HCT116 (cell line): ENCODE data around the gene AQP12B. TPM values are rescaled to one million over a fixed set of nuclear protein-coding genes. Genes with fewer than 3 reads are reported as not detected.

Source experiments
- ATAC-seq: fragments of 200-7000 bp; cut with Tn5 transposase; 2 replicates; pipeline ENCODE4 v1.9.1; 2020; ENCODE audit warnings: mild to moderate bottlenecking, moderate library complexity
- BruUV-seq: library from RNA; stranded (reverse); fragments of 400-500 nt; replicated peaks from 2 replicates; lab custom pipeline; 2021; lab: Mats Ljungman, UMichigan
- CTCF ChIA-PET: fragments of 300-600 bp; sonication (Branson Sonifier 250); formaldehyde crosslinking; loops from one replicate; lab custom pipeline; 2021; ENCODE audit warnings: antibody characterized with exemption; lab: Charles Lee
- POLR2A ChIA-PET: fragments of 300-600, 350-600 bp; sonication (Branson Sonifier 250); formaldehyde crosslinking; loops from one replicate; lab custom pipeline; 2021; ENCODE audit warnings: antibody characterized with exemption; lab: Charles Lee
- RAD21 ChIA-PET, 2 experiments: fragments of 300-600 bp; sonication (Branson Sonifier 250); formaldehyde crosslinking; loops; one replicate each; lab custom pipeline; 2023; ENCODE audit warnings: low total read pairs in 2 of 2; ENCODE audit not compliant: uncharacterized antibody in 2 of 2, unreplicated experiment in 2 of 2, low non-redundant PET in 1 of 2; lab: Charles Lee
- DNase-seq: peaks from one replicate; pipeline ENCODE4 v3.0.0-alpha.2; 2010; ENCODE audit warnings: low read depth, low spot score
- H2AFZ ChIP-seq: fragments of 200-600 bp; shearing (Covaris generic), sonication (generic); 2 replicates; pipeline ENCODE4 v1.6.1; 2017; ENCODE audit warnings: low read depth, mixed run types, mixed read lengths, antibody characterized with exemption, low read length; ENCODE audit not compliant: poor library complexity, severe bottlenecking
- H3K27ac ChIP-seq: 2 replicates; pipeline ENCODE4 v1.5.1; 2012; ENCODE audit warnings: low read depth, low read length
- H3K27me3 ChIP-seq: fragments of 200-600 bp; sonication (generic); 2 replicates; pipeline ENCODE4 v1.6.1; 2016; ENCODE audit warnings: mixed run types, low read length, mixed read lengths; ENCODE audit not compliant: insufficient read depth
- H3K36me3 ChIP-seq, 2 experiments: fragments of 200-500 bp in 1 of 2; fragments of 200-600 bp in 1 of 2; sonication (Bioruptor generic) in 1 of 2; sonication (generic) in 1 of 2; 2 replicates each; pipeline versions ENCODE4 v1.5.1 to v1.6.1; 2014 to 2016; ENCODE audit warnings: low read length in 2 of 2, inconsistent platforms in 1 of 2, mixed read lengths in 1 of 2, mixed run types in 1 of 2; ENCODE audit not compliant: insufficient read depth in 2 of 2, control insufficient read depth in 1 of 2
- H3K4me1 ChIP-seq, 2 experiments: fragments of 200-600 bp in 1 of 2; sonication (generic) in 1 of 2; 2 replicates each; pipeline versions ENCODE4 v1.5.1 to v1.6.1; 2012 to 2017; ENCODE audit warnings: low read length in 2 of 2, inconsistent platforms in 1 of 2, mild to moderate bottlenecking in 1 of 2, mixed read lengths in 1 of 2, mixed run types in 1 of 2, moderate library complexity in 1 of 2; ENCODE audit not compliant: insufficient read depth in 2 of 2, control insufficient read depth in 1 of 2
- H3K4me2 ChIP-seq: fragments of 200-600 bp; sonication (generic); 2 replicates; pipeline ENCODE4 v1.6.1; 2017; ENCODE audit warnings: mixed run types, low read length, mixed read lengths
- H3K4me3 ChIP-seq, 2 experiments: fragments of 200-600 bp in 1 of 2; sonication (generic) in 1 of 2; replicated peaks in 1 of 2; 2 replicates each; pipeline ENCODE4 v1.5.1; 2011 to 2016; ENCODE audit warnings: low read length in 2 of 2, control low read depth in 1 of 2, low read depth in 1 of 2, mild to moderate bottlenecking in 1 of 2, mixed read lengths in 1 of 2, mixed run types in 1 of 2
- H3K79me2 ChIP-seq: fragments of 200-600 bp; sonication (generic); 2 replicates; pipeline ENCODE4 v1.6.1; 2017; ENCODE audit warnings: mild to moderate bottlenecking, mixed run types, low read length, moderate library complexity, mixed read lengths; ENCODE audit not compliant: insufficient read depth
- H3K9ac ChIP-seq: fragments of 200-600 bp; sonication (generic); 2 replicates; pipeline ENCODE4 v1.6.1; 2016; ENCODE audit warnings: low read length, mixed read lengths
- H3K9me2 ChIP-seq: fragments of 200-600 bp; sonication (generic), shearing (Covaris generic); 2 replicates; pipeline ENCODE4 v1.6.1; 2017; ENCODE audit warnings: mixed run types, mild to moderate bottlenecking, moderate library complexity; ENCODE audit not compliant: insufficient read depth
- H3K9me3 ChIP-seq, 2 experiments: fragments of 200-500 bp in 1 of 2; fragments of 200-600 bp in 1 of 2; sonication (Bioruptor generic) in 1 of 2; sonication (generic) in 1 of 2; 2 replicates each; pipeline ENCODE4 v1.6.1; 2014 to 2017; ENCODE audit warnings: low read length in 2 of 2, mixed read lengths in 2 of 2, inconsistent platforms in 1 of 2, low read depth in 1 of 2, mild to moderate bottlenecking in 1 of 2, mixed run types in 1 of 2, moderate library complexity in 1 of 2; ENCODE audit not compliant: control insufficient read depth in 1 of 2, insufficient read depth in 1 of 2
- H4K20me1 ChIP-seq: fragments of 200-600 bp; sonication (generic), shearing (Covaris generic); 2 replicates; pipeline ENCODE4 v1.6.1; 2017; ENCODE audit warnings: mixed run types, mild to moderate bottlenecking, moderate library complexity; ENCODE audit not compliant: insufficient read depth
- EGR1 ChIP-seq: IDR thresholded peaks from 2 replicates; pipeline ENCODE4 v1.6.1; 2012; ENCODE audit warnings: low read depth
- ELF1 ChIP-seq: IDR thresholded peaks from 2 replicates; pipeline ENCODE4 v1.6.1; 2012; ENCODE audit warnings: low read depth, borderline replicate concordance
- EZH2 ChIP-seq: fragments of 200-600 bp; sonication (generic); IDR thresholded peaks from 2 replicates; pipeline ENCODE4 v1.6.1; 2017; ENCODE audit warnings: antibody characterized with exemption, mixed run types
- EZH2phosphoT487 ChIP-seq: fragments of 200-600 bp; IDR thresholded peaks from 2 replicates; pipeline ENCODE4 v1.6.1; 2018; ENCODE audit warnings: antibody characterized with exemption, borderline replicate concordance
- FOSL1 ChIP-seq: IDR thresholded peaks from 2 replicates; pipeline ENCODE4 v1.6.1; 2012; ENCODE audit warnings: low read depth
- JUND ChIP-seq: IDR thresholded peaks from 2 replicates; pipeline ENCODE4 v1.6.1; 2012
- RAD21 ChIP-seq: IDR thresholded peaks from 2 replicates; pipeline ENCODE4 v1.6.1; 2012; ENCODE audit warnings: low read depth, mild to moderate bottlenecking
- SP1 ChIP-seq: IDR thresholded peaks from 2 replicates; pipeline ENCODE4 v1.6.1; 2012; ENCODE audit warnings: low read depth
- TCF7L2 ChIP-seq: IDR thresholded peaks from 2 replicates; pipeline ENCODE4 v1.7.0; 2011; ENCODE audit warnings: borderline replicate concordance, inconsistent platforms; ENCODE audit not compliant: insufficient read depth, insufficient read length; ENCODE audit errors: extremely low read depth
- YY1 ChIP-seq: IDR thresholded peaks from 2 replicates; pipeline ENCODE4 v1.6.1; 2011; ENCODE audit warnings: low read length, low read depth, moderate library complexity, mild to moderate bottlenecking; ENCODE audit not compliant: insufficient replicate concordance; ENCODE audit errors: extremely low read depth
- intact Hi-C: fragments of 100-400 bp; cut with micrococcal nuclease; formaldehyde crosslinking; loops from 2 replicates; pipeline ENCODE4 v1.10.0; 2022
- total RNA-seq: library from RNA; stranded (reverse); gene quantifications from one replicate; pipeline ENCODE4 v1.2.1, GENCODE V29; 2021; ENCODE audit not compliant: unreplicated experiment
- TF ChIP-seq, protein P1 (sequence below), 3 experiments: fragments of 200-600 bp in 1 of 3; sonication (generic) in 1 of 3; IDR thresholded peaks in 2 of 3; conservative IDR thresholded peaks in 1 of 3; 2 replicates each; pipeline ENCODE4 v1.5.1; 2012 to 2017; ENCODE audit warnings: low read depth in 2 of 3, low read length in 2 of 3, antibody characterized with exemption in 1 of 3, borderline replicate concordance in 1 of 3, control low read depth in 1 of 3, mild to moderate bottlenecking in 1 of 3, mixed read lengths in 1 of 3, mixed run types in 1 of 3, moderate library complexity in 1 of 3; ENCODE audit not compliant: insufficient read depth in 1 of 3
- TF ChIP-seq, protein P2 (sequence below): IDR thresholded peaks from 2 replicates; pipeline ENCODE4 v1.6.1; 2012
- TF ChIP-seq, protein P3 (sequence below): IDR thresholded peaks from 2 replicates; pipeline ENCODE4 v1.6.1; 2011; ENCODE audit warnings: mild to moderate bottlenecking, low read length, moderate library complexity; ENCODE audit not compliant: insufficient replicate concordance; ENCODE audit errors: extremely low read depth
- TF ChIP-seq, protein P4 (sequence below): IDR thresholded peaks from 2 replicates; pipeline ENCODE4 v1.6.1; 2012; ENCODE audit warnings: low read depth

The AQP12B gene
- total RNA-seq, 1 experiment from 2014 or later: not detected

DNA sequence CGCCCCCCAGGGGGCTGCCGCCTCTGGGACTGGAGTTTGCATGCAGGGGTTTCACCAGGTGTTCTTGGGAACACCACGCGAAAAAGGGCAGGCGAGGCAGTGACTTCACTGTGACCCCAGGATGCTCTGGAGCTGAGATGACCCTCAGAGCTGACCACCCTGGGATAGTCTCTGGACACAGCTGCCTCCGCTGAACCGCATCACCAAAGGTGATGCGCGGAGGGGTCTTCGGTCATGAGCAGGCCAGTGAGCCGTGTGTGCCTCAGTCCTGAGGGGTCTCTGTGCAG, 39.9 kb downstream of the AQP12B start (continued):
- TF ChIP-seq EZH2: no peak
- TF ChIP-seq EZH2phosphoT487: no peak
- TF ChIP-seq, protein P1, sequence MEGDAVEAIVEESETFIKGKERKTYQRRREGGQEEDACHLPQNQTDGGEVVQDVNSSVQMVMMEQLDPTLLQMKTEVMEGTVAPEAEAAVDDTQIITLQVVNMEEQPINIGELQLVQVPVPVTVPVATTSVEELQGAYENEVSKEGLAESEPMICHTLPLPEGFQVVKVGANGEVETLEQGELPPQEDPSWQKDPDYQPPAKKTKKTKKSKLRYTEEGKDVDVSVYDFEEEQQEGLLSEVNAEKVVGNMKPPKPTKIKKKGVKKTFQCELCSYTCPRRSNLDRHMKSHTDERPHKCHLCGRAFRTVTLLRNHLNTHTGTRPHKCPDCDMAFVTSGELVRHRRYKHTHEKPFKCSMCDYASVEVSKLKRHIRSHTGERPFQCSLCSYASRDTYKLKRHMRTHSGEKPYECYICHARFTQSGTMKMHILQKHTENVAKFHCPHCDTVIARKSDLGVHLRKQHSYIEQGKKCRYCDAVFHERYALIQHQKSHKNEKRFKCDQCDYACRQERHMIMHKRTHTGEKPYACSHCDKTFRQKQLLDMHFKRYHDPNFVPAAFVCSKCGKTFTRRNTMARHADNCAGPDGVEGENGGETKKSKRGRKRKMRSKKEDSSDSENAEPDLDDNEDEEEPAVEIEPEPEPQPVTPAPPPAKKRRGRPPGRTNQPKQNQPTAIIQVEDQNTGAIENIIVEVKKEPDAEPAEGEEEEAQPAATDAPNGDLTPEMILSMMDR (IDR thresholded peaks at IDR 0.05 in 2 of 3, conservative IDR thresholded peaks at IDR 0.05 in 1 of 3; ENCODE audit: borderline replicate concordance in 1 of 3, insufficient read depth in 1 of 3, low read depth in 2 of 3, low read length in 2 of 3): no peak
- no peak for TF ChIP-seq RAD21
- TF ChIP-seq, protein P2, sequence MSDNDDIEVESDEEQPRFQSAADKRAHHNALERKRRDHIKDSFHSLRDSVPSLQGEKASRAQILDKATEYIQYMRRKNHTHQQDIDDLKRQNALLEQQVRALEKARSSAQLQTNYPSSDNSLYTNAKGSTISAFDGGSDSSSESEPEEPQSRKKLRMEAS: no peak

DNA sequence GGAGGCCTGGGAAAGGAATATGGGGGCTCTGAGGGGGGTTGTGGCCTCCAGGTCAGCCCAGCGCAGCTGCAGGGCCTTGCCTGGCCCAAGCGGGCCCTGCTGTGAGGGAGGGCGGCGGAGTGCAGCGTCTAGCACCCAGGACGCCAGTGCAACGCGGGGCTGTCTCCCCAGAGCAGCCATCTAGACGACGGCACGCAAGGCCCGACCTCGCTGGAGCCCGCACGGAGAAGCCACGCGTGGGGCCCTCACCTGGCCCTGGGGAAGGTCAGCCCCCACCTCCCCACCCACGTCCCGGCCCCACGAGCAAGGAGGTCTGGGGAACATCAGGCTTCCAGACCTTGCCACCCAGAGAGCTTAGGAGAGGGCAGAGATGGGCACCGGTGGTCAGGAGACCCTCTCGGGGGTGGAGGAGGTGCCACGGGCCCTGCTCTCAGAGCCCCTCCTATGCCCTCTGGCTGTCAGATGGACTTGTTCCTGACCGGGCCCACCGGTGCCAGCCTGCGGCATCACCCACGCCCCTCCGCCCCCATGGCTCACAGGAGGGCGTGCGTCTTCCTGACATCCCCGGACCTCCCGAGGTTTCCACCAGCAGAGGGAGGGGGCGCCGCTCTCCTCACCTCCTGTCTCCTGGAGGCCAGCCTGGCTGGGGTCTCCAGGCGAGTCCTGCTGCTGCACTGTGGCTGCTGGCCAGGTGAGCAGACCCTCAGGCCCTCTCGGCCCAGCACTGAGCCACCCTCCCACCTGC, 40.5 kb downstream of the AQP12B start:
- no peak for ATAC-seq
- RAD21 ChIA-PET: no interaction called here
- TF ChIP-seq FOSL1 (no peak), RAD21 (no peak), TCF7L2 (no peak), EZH2phosphoT487 (no peak), YY1 (no peak), EGR1 (no peak), JUND (no peak), EZH2 (no peak), SP1 (no peak), ELF1 (no peak)
- TF ChIP-seq, protein P3, sequence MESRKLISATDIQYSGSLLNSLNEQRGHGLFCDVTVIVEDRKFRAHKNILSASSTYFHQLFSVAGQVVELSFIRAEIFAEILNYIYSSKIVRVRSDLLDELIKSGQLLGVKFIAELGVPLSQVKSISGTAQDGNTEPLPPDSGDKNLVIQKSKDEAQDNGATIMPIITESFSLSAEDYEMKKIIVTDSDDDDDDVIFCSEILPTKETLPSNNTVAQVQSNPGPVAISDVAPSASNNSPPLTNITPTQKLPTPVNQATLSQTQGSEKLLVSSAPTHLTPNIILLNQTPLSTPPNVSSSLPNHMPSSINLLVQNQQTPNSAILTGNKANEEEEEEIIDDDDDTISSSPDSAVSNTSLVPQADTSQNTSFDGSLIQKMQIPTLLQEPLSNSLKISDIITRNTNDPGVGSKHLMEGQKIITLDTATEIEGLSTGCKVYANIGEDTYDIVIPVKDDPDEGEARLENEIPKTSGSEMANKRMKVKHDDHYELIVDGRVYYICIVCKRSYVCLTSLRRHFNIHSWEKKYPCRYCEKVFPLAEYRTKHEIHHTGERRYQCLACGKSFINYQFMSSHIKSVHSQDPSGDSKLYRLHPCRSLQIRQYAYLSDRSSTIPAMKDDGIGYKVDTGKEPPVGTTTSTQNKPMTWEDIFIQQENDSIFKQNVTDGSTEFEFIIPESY: no peak
- TF ChIP-seq, protein P4, sequence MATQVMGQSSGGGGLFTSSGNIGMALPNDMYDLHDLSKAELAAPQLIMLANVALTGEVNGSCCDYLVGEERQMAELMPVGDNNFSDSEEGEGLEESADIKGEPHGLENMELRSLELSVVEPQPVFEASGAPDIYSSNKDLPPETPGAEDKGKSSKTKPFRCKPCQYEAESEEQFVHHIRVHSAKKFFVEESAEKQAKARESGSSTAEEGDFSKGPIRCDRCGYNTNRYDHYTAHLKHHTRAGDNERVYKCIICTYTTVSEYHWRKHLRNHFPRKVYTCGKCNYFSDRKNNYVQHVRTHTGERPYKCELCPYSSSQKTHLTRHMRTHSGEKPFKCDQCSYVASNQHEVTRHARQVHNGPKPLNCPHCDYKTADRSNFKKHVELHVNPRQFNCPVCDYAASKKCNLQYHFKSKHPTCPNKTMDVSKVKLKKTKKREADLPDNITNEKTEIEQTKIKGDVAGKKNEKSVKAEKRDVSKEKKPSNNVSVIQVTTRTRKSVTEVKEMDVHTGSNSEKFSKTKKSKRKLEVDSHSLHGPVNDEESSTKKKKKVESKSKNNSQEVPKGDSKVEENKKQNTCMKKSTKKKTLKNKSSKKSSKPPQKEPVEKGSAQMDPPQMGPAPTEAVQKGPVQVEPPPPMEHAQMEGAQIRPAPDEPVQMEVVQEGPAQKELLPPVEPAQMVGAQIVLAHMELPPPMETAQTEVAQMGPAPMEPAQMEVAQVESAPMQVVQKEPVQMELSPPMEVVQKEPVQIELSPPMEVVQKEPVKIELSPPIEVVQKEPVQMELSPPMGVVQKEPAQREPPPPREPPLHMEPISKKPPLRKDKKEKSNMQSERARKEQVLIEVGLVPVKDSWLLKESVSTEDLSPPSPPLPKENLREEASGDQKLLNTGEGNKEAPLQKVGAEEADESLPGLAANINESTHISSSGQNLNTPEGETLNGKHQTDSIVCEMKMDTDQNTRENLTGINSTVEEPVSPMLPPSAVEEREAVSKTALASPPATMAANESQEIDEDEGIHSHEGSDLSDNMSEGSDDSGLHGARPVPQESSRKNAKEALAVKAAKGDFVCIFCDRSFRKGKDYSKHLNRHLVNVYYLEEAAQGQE: no peak

More for the DNA sequence above, 40.5 kb downstream of the AQP12B start:
- H3K9me3 ChIP-seq: no peaks in the 10 kb centered on the region
- H3K79me2 ChIP-seq: no peaks in the 10 kb centered on the region
- no peak for DNase-seq
- no peaks in the 10 kb centered on the region for H3K4me1 ChIP-seq
- no peak overlapping the region for H3K4me3 ChIP-seq
- no peaks in the 10 kb centered on the region for H4K20me1 ChIP-seq
- ChIA-PET POLR2A (no interaction called here), CTCF (no interaction called here)
- peaks cover 14% of the 10 kb centered on the region; the same call in 1 of the 2 replicates for H3K27me3 ChIP-seq
- intact Hi-C loops: no loop called here
- H3K4me2 ChIP-seq: no peak overlapping the region
- H3K9ac ChIP-seq: no peak overlapping the region
- H3K9me2 ChIP-seq: no peaks in the 10 kb centered on the region
- no peak overlapping the region for H2AFZ ChIP-seq
- no TSS peak for BruUV-seq
- H3K27ac ChIP-seq: no peak overlapping the region
- no peaks in the 10 kb centered on the region for H3K36me3 ChIP-seq
